Parathyroid adenoma (tissue), 2 donors: Measurements from ENCODE around the gene METTL26.

Experiments used
- H2AFZ ChIP-seq: fragments of 300-600 bp; sonication (generic); one replicate; pipeline ENCODE4 v1.7.0; 2017; ENCODE audit warnings: antibody characterized with exemption, mild to moderate bottlenecking
- H3K27ac ChIP-seq: fragments of 300-600 bp; sonication (generic); one replicate; pipeline ENCODE4 v1.7.0; 2017
- H3K27me3 ChIP-seq: fragments of 300-600 bp; sonication (generic); one replicate; pipeline ENCODE4 v1.7.0; 2017; ENCODE audit warnings: low read length; ENCODE audit not compliant: control insufficient read depth, insufficient read depth
- H3K36me3 ChIP-seq: fragments of 300-600 bp; sonication (generic); one replicate; pipeline ENCODE4 v1.7.0; 2017; ENCODE audit warnings: low read length; ENCODE audit not compliant: control insufficient read depth, insufficient read depth
- H3K4me1 ChIP-seq: fragments of 300-600 bp; sonication (generic); one replicate; pipeline ENCODE4 v1.7.0; 2017; ENCODE audit warnings: control low read depth
- H3K4me2 ChIP-seq: fragments of 300-600 bp; sonication (generic); one replicate; pipeline ENCODE4 v1.7.0; 2017; ENCODE audit warnings: low read length
- H3K4me3 ChIP-seq: fragments of 300-600 bp; sonication (generic); one replicate; pipeline ENCODE4 v1.7.0; 2017; ENCODE audit warnings: low read depth, low read length
- H3K79me2 ChIP-seq: fragments of 300-600 bp; sonication (generic); one replicate; pipeline ENCODE4 v1.7.0; 2017; ENCODE audit warnings: control low read depth
- H3K9ac ChIP-seq: fragments of 300-600 bp; sonication (generic); one replicate; pipeline ENCODE4 v1.7.0; 2017; ENCODE audit warnings: mild to moderate bottlenecking
- H3K9me3 ChIP-seq: fragments of 300-600 bp; sonication (generic); one replicate; pipeline ENCODE4 v1.7.0; 2017; ENCODE audit warnings: low read length; ENCODE audit not compliant: control insufficient read depth
- CTCF ChIP-seq: fragments of 300-600 bp; sonication (generic); IDR thresholded peaks from one replicate; pipeline ENCODE4 v1.7.0; 2017; ENCODE audit warnings: antibody characterized with exemption, mild to moderate bottlenecking
- donor health status: primary hyperparathyroidism.

Gene METTL26

GRCh38 chr16:662095-662494 lies 26.0 kb upstream of the METTL26 start:
- H3K4me3 ChIP-seq = no peak overlapping the region
- H2AFZ ChIP-seq = no peak overlapping the region
- no peaks in the 10 kb centered on the region for H3K27me3 ChIP-seq
- peaks cover 2% of the 10 kb centered on the region for H3K79me2 ChIP-seq
- no peak for TF ChIP-seq CTCF
- H3K36me3 ChIP-seq = no peaks in the 10 kb centered on the region
- H3K9ac ChIP-seq = no peak overlapping the region
- H3K4me1 ChIP-seq = peaks cover 5% of the 10 kb centered on the region
- H3K27ac ChIP-seq = no peak overlapping the region
- no peaks in the 10 kb centered on the region for H3K9me3 ChIP-seq
- H3K4me2 ChIP-seq = no peak overlapping the region

GRCh38 chr16:661184-661821 lies 25.2 kb upstream of the METTL26 start:
- TF ChIP-seq CTCF = no peak
- Histone ChIP-seq H3K36me3 (no peaks in the 10 kb centered on the region), H3K9ac (no peak overlapping the region), H3K4me2 (no peak overlapping the region), H3K79me2 (no peaks in the 10 kb centered on the region), H3K27me3 (no peaks in the 10 kb centered on the region), H3K27ac (peak overlapping the region; percentile 74), H2AFZ (peak overlapping the region; percentile 63), H3K4me3 (no peak overlapping the region), H3K4me1 (peaks cover 4% of the 10 kb centered on the region), H3K9me3 (no peaks in the 10 kb centered on the region)

GRCh38 chr16:660459-661183 lies 24.5 kb upstream of the METTL26 start:
- Histone ChIP-seq H3K27me3 (no peaks in the 10 kb centered on the region), H3K4me1 (peaks cover 4% of the 10 kb centered on the region), H3K9me3 (no peaks in the 10 kb centered on the region), H3K27ac (peak overlapping the region; percentile 74), H3K79me2 (no peaks in the 10 kb centered on the region), H3K9ac (no peak overlapping the region), H2AFZ (peak overlapping the region; percentile 78), H3K4me3 (peak overlapping the region; percentile 20), H3K4me2 (peak overlapping the region; percentile 53), H3K36me3 (no peaks in the 10 kb centered on the region)
- peak; percentile 43 for TF ChIP-seq CTCF

GRCh38 chr16:660132-660458 lies 24.0 kb upstream of the METTL26 start:
- Histone ChIP-seq H2AFZ (peak overlapping the region; percentile 78), H3K27me3 (no peaks in the 10 kb centered on the region), H3K9ac (no peak overlapping the region), H3K27ac (peak overlapping the region; percentile 61), H3K9me3 (no peaks in the 10 kb centered on the region), H3K4me3 (peak overlapping the region; percentile 20), H3K4me1 (peaks cover 4% of the 10 kb centered on the region), H3K36me3 (no peaks in the 10 kb centered on the region), H3K4me2 (peak overlapping the region; percentile 53), H3K79me2 (no peaks in the 10 kb centered on the region)
- TF ChIP-seq CTCF = no peak

GRCh38 chr16:659618-660017 lies 23.5 kb upstream of the METTL26 start:
- Histone ChIP-seq H3K27me3 (no peaks in the 10 kb centered on the region), H3K9me3 (no peaks in the 10 kb centered on the region), H2AFZ (no peak overlapping the region), H3K4me2 (no peak overlapping the region), H3K4me3 (no peak overlapping the region), H3K79me2 (no peaks in the 10 kb centered on the region), H3K9ac (no peak overlapping the region), H3K36me3 (no peaks in the 10 kb centered on the region), H3K27ac (no peak overlapping the region), H3K4me1 (peaks cover 4% of the 10 kb centered on the region)
- no peak for TF ChIP-seq CTCF
